ENCODE results near the gene COL2A1.
A peak's percentile ranks its signal among the peaks of the same experiment; 100 is the strongest.

- TF ChIP-seq CTCF (IDR thresholded peaks at IDR 0.05; ENCODE audit: low read length) (peak; percentile 71), EZH2 (IDR thresholded peaks at IDR 0.05; ENCODE audit: borderline replicate concordance, low read length) (no peak)
These were observed 54.6 kb downstream of the COL2A1 start for GRCh38 chr12:47949441-47950341.
